GM23338 (cell line): ENCODE measurements around the gene GJA1.

ENCODE experiments used
- CREB1 ChIP-seq: fragments of 250-450 bp; sonication (Bioruptor Pico); IDR thresholded peaks from 2 replicates; pipeline ENCODE4 v1.5.0; 2020; ENCODE audit warnings: low read depth, mild to moderate bottlenecking, moderate library complexity
- EZH2 ChIP-seq: fragments of 200-600 bp; sonication (generic); IDR thresholded peaks from one replicate; pipeline ENCODE4 v1.8.0; 2017; ENCODE audit warnings: antibody characterized with exemption, mild to moderate bottlenecking, low read depth; ENCODE audit not compliant: unreplicated experiment
- EZH2phosphoT487 ChIP-seq: fragments of 200-600 bp; sonication (generic); IDR thresholded peaks from one replicate; pipeline ENCODE4 v1.8.1; 2018; ENCODE audit warnings: antibody characterized with exemption; ENCODE audit not compliant: unreplicated experiment
- JUNB ChIP-seq: IDR thresholded peaks from one replicate; pipeline ENCODE4 v1.6.1; 2016; ENCODE audit warnings: antibody characterized with exemption; ENCODE audit not compliant: unreplicated experiment
- NANOG ChIP-seq: IDR thresholded peaks from 2 replicates; pipeline ENCODE4 v1.6.1; 2016; ENCODE audit warnings: antibody characterized with exemption, borderline replicate concordance
- POLR2AphosphoS5 ChIP-seq: IDR thresholded peaks from 2 replicates; pipeline ENCODE4 v1.6.1; 2016; ENCODE audit warnings: antibody characterized with exemption, low read depth
- STAT1 ChIP-seq: IDR thresholded peaks from one replicate; pipeline ENCODE4 v1.6.1; 2016; ENCODE audit warnings: antibody characterized with exemption; ENCODE audit not compliant: unreplicated experiment
- ZNF114 ChIP-seq: fragments of 250-450 bp; sonication (Bioruptor Pico); IDR thresholded peaks from 2 replicates; pipeline ENCODE4 v1.5.0; 2020; ENCODE audit warnings: mild to moderate bottlenecking, moderate library complexity
- ZNF331 ChIP-seq: fragments of 250-450 bp; sonication (Bioruptor Pico); IDR thresholded peaks from 2 replicates; pipeline ENCODE4 v1.5.0; 2020; ENCODE audit warnings: low read depth, mild to moderate bottlenecking, moderate library complexity
- TF ChIP-seq, protein P1 (sequence below): IDR thresholded peaks from one replicate; pipeline ENCODE4 v1.6.1; 2018; ENCODE audit warnings: antibody characterized with exemption; ENCODE audit not compliant: unreplicated experiment
- TF ChIP-seq, protein P2 (sequence below): IDR thresholded peaks from 2 replicates; pipeline ENCODE4 v1.6.1; 2016; ENCODE audit warnings: antibody characterized with exemption
- TF ChIP-seq, protein P3 (sequence below), 2 experiments: fragments of 200-600 bp in 1 of 2; sonication (generic) in 1 of 2; conservative IDR thresholded peaks; 2 replicates each; pipeline versions ENCODE4 v1.5.1 to v1.6.1; 2016 to 2017; ENCODE audit warnings: antibody characterized with exemption in 2 of 2, low read depth in 2 of 2, mild to moderate bottlenecking in 2 of 2, moderate library complexity in 1 of 2
- TF ChIP-seq, protein P4 (sequence below): fragments of 250-450 bp; sonication (Bioruptor Pico); IDR thresholded peaks from 2 replicates; pipeline ENCODE4 v1.5.0; 2020; ENCODE audit warnings: mild to moderate bottlenecking, moderate library complexity

DNA sequence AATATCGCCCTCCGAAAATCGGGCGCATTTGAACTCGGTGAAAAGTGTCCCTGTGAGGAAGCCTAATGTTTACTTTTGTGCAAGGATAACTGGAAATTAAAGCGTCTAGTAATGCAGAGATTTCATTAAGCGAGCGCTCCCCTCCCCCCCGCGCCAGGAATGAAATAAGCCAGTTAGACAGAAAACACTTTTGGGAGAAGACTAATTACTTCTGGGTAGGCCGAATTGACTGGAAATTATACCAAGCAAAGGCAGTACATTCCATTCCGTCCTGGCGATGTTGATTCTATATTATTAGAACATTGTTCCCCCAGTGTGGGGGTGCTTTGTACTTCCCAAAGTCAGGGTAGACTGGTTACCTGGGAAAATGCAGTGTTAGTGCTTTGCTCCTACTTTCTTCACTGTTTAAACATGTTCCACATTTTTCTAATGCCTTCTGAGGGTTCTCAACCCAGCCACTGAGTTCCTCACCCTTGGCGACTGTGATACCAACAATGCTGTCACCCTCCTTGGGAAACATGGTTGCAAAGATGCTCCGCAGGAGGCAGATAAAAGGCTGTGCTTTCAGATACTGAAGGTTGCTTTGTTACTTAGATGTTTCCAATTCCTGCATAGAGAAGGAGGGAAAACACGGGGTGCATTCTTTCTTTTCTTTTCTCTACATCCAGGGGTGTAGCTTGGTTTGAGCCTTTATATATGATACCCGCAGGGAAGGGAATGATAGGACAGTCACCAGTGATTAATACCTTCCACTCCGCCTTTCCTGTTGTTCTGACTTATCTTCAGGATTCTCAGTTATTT lies 2.6 kb downstream of the GJA1 start:
- TF ChIP-seq POLR2AphosphoS5 (peak; percentile 78; the same call in 1 of the 2 replicates), EZH2phosphoT487 (no peak), EZH2 (no peak), STAT1 (no peak), CREB1 (no peak), NANOG (peak; percentile 86; the same call in 1 of the 2 replicates), JUNB (no peak), ZNF331 (CRISPR knock-in tag) (no peak), ZNF114 (CRISPR knock-in tag) (no peak)
- TF ChIP-seq, protein P1, sequence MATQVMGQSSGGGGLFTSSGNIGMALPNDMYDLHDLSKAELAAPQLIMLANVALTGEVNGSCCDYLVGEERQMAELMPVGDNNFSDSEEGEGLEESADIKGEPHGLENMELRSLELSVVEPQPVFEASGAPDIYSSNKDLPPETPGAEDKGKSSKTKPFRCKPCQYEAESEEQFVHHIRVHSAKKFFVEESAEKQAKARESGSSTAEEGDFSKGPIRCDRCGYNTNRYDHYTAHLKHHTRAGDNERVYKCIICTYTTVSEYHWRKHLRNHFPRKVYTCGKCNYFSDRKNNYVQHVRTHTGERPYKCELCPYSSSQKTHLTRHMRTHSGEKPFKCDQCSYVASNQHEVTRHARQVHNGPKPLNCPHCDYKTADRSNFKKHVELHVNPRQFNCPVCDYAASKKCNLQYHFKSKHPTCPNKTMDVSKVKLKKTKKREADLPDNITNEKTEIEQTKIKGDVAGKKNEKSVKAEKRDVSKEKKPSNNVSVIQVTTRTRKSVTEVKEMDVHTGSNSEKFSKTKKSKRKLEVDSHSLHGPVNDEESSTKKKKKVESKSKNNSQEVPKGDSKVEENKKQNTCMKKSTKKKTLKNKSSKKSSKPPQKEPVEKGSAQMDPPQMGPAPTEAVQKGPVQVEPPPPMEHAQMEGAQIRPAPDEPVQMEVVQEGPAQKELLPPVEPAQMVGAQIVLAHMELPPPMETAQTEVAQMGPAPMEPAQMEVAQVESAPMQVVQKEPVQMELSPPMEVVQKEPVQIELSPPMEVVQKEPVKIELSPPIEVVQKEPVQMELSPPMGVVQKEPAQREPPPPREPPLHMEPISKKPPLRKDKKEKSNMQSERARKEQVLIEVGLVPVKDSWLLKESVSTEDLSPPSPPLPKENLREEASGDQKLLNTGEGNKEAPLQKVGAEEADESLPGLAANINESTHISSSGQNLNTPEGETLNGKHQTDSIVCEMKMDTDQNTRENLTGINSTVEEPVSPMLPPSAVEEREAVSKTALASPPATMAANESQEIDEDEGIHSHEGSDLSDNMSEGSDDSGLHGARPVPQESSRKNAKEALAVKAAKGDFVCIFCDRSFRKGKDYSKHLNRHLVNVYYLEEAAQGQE = no peak
- TF ChIP-seq, protein P2, sequence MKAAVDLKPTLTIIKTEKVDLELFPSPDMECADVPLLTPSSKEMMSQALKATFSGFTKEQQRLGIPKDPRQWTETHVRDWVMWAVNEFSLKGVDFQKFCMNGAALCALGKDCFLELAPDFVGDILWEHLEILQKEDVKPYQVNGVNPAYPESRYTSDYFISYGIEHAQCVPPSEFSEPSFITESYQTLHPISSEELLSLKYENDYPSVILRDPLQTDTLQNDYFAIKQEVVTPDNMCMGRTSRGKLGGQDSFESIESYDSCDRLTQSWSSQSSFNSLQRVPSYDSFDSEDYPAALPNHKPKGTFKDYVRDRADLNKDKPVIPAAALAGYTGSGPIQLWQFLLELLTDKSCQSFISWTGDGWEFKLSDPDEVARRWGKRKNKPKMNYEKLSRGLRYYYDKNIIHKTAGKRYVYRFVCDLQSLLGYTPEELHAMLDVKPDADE = no peak
- TF ChIP-seq, protein P3, sequence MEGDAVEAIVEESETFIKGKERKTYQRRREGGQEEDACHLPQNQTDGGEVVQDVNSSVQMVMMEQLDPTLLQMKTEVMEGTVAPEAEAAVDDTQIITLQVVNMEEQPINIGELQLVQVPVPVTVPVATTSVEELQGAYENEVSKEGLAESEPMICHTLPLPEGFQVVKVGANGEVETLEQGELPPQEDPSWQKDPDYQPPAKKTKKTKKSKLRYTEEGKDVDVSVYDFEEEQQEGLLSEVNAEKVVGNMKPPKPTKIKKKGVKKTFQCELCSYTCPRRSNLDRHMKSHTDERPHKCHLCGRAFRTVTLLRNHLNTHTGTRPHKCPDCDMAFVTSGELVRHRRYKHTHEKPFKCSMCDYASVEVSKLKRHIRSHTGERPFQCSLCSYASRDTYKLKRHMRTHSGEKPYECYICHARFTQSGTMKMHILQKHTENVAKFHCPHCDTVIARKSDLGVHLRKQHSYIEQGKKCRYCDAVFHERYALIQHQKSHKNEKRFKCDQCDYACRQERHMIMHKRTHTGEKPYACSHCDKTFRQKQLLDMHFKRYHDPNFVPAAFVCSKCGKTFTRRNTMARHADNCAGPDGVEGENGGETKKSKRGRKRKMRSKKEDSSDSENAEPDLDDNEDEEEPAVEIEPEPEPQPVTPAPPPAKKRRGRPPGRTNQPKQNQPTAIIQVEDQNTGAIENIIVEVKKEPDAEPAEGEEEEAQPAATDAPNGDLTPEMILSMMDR (conservative IDR thresholded peaks at IDR 0.05; ENCODE audit: low read depth in 2 of 2) = no peak
- TF ChIP-seq, protein P4, sequence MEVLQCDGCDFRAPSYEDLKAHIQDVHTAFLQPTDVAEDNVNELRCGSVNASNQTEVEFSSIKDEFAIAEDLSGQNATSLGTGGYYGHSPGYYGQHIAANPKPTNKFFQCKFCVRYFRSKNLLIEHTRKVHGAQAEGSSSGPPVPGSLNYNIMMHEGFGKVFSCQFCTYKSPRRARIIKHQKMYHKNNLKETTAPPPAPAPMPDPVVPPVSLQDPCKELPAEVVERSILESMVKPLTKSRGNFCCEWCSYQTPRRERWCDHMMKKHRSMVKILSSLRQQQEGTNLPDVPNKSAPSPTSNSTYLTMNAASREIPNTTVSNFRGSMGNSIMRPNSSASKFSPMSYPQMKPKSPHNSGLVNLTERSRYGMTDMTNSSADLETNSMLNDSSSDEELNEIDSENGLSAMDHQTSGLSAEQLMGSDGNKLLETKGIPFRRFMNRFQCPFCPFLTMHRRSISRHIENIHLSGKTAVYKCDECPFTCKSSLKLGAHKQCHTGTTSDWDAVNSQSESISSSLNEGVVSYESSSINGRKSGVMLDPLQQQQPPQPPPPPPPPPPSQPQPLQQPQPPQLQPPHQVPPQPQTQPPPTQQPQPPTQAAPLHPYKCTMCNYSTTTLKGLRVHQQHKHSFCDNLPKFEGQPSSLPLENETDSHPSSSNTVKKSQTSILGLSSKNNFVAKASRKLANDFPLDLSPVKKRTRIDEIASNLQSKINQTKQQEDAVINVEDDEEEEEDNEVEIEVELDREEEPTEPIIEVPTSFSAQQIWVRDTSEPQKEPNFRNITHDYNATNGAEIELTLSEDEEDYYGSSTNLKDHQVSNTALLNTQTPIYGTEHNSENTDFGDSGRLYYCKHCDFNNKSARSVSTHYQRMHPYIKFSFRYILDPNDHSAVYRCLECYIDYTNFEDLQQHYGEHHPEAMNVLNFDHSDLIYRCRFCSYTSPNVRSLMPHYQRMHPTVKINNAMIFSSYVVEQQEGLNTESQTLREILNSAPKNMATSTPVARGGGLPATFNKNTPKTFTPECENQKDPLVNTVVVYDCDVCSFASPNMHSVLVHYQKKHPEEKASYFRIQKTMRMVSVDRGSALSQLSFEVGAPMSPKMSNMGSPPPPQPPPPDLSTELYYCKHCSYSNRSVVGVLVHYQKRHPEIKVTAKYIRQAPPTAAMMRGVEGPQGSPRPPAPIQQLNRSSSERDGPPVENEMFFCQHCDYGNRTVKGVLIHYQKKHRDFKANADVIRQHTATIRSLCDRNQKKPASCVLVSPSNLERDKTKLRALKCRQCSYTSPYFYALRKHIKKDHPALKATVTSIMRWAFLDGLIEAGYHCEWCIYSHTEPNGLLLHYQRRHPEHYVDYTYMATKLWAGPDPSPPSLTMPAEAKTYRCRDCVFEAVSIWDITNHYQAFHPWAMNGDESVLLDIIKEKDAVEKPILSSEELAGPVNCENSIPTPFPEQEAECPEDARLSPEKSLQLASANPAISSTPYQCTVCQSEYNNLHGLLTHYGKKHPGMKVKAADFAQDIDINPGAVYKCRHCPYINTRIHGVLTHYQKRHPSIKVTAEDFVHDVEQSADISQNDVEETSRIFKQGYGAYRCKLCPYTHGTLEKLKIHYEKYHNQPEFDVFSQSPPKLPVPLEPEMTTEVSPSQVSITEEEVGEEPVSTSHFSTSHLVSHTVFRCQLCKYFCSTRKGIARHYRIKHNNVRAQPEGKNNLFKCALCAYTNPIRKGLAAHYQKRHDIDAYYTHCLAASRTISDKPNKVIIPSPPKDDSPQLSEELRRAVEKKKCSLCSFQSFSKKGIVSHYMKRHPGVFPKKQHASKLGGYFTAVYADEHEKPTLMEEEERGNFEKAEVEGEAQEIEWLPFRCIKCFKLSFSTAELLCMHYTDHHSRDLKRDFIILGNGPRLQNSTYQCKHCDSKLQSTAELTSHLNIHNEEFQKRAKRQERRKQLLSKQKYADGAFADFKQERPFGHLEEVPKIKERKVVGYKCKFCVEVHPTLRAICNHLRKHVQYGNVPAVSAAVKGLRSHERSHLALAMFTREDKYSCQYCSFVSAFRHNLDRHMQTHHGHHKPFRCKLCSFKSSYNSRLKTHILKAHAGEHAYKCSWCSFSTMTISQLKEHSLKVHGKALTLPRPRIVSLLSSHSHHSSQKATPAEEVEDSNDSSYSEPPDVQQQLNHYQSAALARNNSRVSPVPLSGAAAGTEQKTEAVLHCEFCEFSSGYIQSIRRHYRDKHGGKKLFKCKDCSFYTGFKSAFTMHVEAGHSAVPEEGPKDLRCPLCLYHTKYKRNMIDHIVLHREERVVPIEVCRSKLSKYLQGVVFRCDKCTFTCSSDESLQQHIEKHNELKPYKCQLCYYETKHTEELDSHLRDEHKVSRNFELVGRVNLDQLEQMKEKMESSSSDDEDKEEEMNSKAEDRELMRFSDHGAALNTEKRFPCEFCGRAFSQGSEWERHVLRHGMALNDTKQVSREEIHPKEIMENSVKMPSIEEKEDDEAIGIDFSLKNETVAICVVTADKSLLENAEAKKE = peak; percentile 53
